Urothelium cell line (cell line): ENCODE measurements around the gene NR2F1-AS1.

Experiments
- DNase-seq: peaks from one replicate; pipeline ENCODE4 v3.0.0; 2011; ENCODE audit warnings: low spot score, mixed read lengths
- FAIRE-seq: peaks from 2 replicates; lab custom pipeline; 2011; peaks lifted over from hg19 to GRCh38; lab: Jason Lieb, UNC

Gene NR2F1-AS1

DNA sequence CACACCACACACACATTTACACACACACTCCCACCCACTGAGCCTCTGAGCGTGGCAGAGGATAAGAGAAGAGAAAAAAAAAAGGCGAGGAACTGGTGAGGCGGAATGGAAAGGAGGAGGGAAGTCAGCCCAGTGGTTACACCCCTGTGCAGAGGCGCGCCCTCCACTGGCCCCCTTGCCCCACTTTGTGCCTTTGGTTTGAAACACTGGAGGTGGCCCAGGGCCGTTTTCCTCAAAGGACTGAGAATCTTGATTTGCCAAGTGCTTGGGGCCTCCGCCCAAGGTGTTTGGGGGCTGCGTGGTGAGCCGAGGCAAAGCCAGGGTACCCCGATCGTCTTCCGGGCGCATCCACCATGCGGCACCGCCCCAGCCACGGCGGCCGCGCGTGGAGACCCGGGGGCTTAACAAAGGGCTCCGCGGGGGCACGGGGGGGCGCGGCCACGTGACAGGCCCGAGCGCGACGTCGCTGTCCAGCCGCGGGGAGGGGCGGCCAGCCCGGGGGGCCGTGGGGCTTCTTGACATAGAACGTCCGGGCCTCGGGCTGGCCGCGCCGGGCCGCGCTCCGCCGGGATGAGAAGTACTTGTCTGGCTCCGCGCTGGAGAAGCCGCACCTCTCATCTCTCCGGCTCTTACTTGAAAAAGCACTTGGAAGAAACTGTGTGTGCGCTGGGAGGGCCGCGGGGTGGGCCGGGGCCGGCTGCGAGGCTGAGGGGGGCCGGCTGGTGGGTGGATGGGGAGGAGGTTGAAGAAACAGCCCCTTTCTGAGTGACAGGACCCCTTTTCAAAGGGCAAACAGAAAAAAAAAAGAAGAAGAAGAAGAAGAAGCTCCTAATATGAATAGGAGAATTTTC lies 23.0 kb upstream of the NR2F1-AS1 start:
- FAIRE-seq = no peak

DNA sequence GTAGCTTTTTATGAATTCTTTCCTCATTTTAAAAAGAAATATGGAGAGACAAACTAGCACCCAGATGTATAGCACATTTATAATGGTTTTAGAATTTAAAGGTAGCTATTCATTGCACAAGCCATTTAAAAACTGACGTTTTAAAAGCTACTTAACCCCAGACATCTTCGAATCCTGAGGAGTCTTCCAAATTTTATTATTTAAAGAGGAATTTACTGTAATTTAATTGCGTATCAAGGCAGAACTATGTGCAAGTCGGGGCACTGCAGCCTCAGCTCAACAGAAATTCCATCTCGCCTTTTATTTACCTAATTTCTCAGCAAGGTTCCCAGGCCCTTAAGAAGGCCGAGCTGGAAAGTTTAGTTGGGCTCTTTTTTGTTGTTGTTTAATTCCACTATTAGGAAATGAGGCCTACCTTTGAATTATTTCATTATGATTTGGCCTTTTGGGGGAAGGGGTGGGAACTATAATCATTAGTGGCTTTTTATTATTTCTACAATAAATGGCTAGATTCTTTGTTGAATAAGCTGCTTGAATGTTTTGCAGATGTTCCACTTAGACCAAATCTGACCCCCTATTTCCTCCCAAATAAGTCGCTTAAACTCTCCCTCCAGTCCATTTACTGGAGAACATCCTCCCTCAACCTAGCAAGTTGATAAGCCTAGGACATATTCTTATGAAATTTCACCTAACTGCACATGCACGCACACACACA lies 22.2 kb upstream of the NR2F1-AS1 start:
- FAIRE-seq = no peak
- no peak for DNase-seq

More for the DNA sequence above, 23.0 kb upstream of the NR2F1-AS1 start:
- no peak for DNase-seq

DNA sequence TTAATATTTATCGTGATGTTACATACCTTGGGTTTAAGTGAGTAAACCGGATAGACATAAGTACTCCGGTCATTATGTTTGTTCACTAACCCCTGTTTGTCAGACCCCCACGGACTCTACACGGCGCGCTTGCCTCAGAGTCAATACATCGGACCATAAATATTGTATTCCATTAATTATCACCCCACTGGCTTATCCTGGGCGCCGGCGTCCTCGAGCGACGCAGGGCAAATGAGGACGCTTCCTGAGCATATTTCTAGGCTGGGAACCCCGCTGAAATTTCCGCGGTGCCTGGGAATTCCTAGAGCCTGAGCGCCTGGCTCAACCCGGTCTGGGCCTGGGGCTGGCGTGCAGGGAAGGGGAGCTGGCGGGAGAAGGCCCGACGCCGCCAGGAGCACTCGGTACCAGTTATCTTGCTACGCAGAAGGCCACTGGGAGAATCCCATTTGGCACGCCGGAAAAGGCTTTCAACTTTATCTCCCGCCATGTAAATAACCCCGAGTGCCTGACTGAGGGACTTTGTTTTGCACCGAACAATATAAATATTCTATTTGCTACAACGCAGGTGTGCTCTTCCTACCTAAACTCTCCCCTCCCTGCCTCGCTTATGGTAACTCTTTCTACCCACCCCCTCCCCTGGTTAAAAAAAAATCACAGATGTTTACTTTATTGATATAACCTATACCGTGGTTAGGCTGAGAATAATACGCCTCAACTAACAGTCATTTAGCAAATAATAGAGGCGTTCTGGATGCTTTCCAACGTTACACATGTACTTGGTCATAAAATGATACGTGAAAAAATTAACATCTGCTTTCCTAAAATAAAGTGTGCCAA lies 21.4 kb upstream of the NR2F1-AS1 start:
- DNase-seq (no peak), FAIRE-seq (no peak)

DNA sequence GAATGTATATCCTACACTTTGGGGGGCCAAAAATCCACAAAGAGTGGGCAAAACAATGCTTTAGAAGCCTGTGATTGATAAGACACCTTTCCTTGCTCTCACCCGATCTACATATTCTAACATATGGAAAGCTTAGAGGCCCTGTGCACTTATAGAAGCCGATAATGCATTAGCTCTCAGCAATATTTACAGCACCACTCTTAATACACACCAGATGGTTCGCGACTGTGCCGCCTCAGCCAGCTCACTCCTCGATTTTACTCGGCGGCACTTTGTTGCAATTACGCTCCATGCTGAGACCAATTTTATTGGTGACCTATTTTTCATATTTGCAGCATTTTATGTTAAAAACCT lies 20.8 kb upstream of the NR2F1-AS1 start:
- DNase-seq (no peak), FAIRE-seq (no peak)

GRCh38 chr5:93601071-93601801 lies 20.2 kb upstream of the NR2F1-AS1 start:
- DNase-seq (no peak), FAIRE-seq (no peak)

DNA sequence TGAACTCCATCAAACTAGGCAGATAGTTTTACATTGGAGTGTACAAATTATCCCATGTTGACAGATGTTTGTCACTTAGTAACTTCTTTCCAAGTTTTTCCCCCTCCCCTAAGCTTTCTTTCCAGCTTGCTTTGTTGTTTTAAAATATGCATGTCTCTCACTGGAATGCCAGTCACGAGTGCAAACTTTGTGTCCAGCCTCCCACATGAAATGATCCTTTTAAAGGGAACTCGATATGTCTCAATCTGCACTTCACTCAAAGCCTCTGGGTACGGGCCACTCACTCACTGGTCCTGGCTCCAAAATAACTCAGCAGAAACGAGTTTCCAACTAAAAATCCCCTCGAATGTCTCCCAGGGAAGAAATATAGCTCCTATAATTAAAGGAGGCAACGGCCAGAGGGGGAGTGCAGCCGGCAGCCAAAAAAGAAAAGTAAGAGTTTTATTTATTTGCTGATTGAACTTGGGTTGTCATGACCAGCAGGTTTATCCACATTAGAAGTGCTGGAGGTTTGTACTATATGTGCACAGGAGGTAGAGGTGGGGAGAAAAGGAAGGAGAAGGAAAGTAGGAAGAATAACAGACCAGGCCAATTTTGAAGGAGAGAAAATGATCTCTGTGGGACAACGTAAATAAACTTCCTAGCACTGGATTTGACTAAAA lies 19.5 kb upstream of the NR2F1-AS1 start:
- no peak for DNase-seq
- FAIRE-seq = no peak

GRCh38 chr5:93599399-93600120 lies 18.5 kb upstream of the NR2F1-AS1 start:
- no peak for DNase-seq
- FAIRE-seq = no peak

GRCh38 chr5:93599001-93599379 lies 18.0 kb upstream of the NR2F1-AS1 start:
- no peak for FAIRE-seq
- no peak for DNase-seq

- DNase-seq = no peak
- no peak for FAIRE-seq
These were observed 17.3 kb upstream of the NR2F1-AS1 start for GRCh38 chr5:93598091-93599000.

GRCh38 chr5:93596676-93597490 lies 15.9 kb upstream of the NR2F1-AS1 start:
- DNase-seq = no peak
- no peak for FAIRE-seq

DNA sequence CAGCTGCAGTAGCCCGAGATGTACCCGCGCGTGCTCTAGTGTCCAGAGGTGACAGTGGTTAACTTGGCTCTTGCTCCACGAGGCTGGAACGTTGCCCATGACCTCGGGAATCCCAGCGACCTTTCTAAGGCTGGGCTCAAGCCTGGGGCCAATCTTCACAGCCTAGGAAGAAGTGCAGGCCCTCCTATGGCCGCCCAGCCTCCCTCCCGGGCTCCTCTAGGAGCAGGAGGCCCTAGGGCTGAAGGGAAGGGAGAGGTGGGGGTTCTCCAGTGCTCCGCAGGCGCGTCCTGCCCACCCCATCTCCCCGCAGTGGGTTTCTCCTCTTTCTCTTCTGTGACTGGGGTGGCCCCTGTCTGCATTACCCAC lies 15.3 kb upstream of the NR2F1-AS1 start:
- DNase-seq (no peak), FAIRE-seq (no peak)

- DNase-seq (no peak), FAIRE-seq (no peak)
These were observed 14.6 kb upstream of the NR2F1-AS1 start for GRCh38 chr5:93595420-93596147.

DNA sequence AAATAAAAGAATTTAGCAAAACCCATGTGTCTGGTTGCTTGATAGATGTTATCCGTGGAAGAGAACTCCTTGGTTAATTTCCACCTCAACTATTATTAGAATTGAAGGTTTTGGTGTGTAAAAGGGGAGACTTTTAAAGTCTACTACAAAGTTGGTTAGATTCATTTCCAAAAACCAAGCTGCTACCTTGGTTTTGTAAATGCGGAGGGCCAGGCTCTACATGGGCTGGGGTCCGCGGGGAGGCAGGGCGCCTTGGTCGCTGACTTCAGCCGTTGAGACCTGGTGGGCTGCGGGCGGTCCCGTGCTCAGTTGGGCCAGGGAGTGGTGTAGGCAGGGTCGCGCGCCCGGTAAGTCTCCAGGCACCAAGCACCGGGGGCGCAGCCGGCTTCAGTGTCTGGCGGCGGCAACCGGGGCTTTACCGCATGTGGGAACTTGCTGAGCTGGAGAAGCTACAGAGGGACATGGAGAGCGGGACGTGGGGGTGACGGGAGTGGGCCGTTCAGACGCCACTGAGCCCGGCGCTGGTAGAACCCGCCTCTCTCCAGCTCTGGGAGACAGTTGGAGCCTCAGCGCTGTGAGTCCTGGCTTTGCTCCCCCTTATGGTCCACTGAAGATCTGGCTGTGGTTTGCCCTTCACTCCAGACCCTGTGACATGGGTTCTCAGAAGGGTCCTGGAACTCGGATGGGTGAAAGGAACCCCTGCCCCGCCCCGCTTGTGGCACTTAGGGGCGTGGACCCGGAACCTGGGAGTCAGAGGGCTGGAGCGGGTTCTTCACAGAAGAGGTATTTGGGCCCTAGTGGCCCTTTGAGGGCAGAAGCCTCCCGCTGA lies 13.8 kb upstream of the NR2F1-AS1 start:
- no peak for FAIRE-seq
- no peak for DNase-seq

- DNase-seq (no peak), FAIRE-seq (no peak)
These were observed 12.6 kb upstream of the NR2F1-AS1 start for GRCh38 chr5:93593476-93594131.

- DNase-seq = no peak
- no peak for FAIRE-seq
These were observed 11.9 kb upstream of the NR2F1-AS1 start for GRCh38 chr5:93592883-93593282.
